BE2C (cell line): ENCODE results near the gene ITGAV.

Experiments
- DNase-seq: peaks from one replicate; pipeline ENCODE4 v3.0.0-alpha.2; 2020
- H3K27me3 ChIP-seq: fragments of 250-450 bp; sonication (Bioruptor Pico); 2 replicates; pipeline ENCODE4 v1.5.1; 2020; ENCODE audit warnings: mild to moderate bottlenecking
- H3K36me3 ChIP-seq: fragments of 250-450 bp; sonication (Bioruptor Pico); 2 replicates; pipeline ENCODE4 v1.5.1; 2020; ENCODE audit warnings: mild to moderate bottlenecking
- H3K4me1 ChIP-seq: fragments of 250-450 bp; sonication (Bioruptor Pico); 2 replicates; pipeline ENCODE4 v1.5.1; 2020
- H3K4me3 ChIP-seq: 2 replicates; pipeline ENCODE4 v1.5.1; 2011; ENCODE audit warnings: low read depth, low read length
- H3K9me3 ChIP-seq: fragments of 250-450 bp; sonication (Bioruptor Pico); 2 replicates; pipeline ENCODE4 v1.5.1; 2020
- CTCF ChIP-seq: IDR thresholded peaks from 2 replicates; pipeline ENCODE4 v1.5.1; 2012; ENCODE audit warnings: mild to moderate bottlenecking, low read depth, low read length

The ITGAV gene

GRCh38 chr2:186551323-186552050, 38.4 kb upstream of the ITGAV start:
- Histone ChIP-seq H3K4me1 (no peaks in the 10 kb centered on the region), H3K9me3 (no peaks in the 10 kb centered on the region), H3K27me3 (no peaks in the 10 kb centered on the region), H3K36me3 (no peaks in the 10 kb centered on the region), H3K4me3 (no peak overlapping the region)
- no peak for DNase-seq
- no peak for TF ChIP-seq CTCF

- no peaks in the 10 kb centered on the region for H3K9me3 ChIP-seq
- DNase-seq: no peak
- no peak overlapping the region for H3K4me3 ChIP-seq
- H3K27me3 ChIP-seq: no peaks in the 10 kb centered on the region
- no peaks in the 10 kb centered on the region for H3K4me1 ChIP-seq
- H3K36me3 ChIP-seq: no peaks in the 10 kb centered on the region
- TF ChIP-seq CTCF: no peak
These were observed 35.4 kb upstream of the ITGAV start for GRCh38 chr2:186554429-186554828.

GRCh38 chr2:186554850-186555671, 34.8 kb upstream of the ITGAV start:
- H3K4me1 ChIP-seq: no peaks in the 10 kb centered on the region
- DNase-seq: no peak
- TF ChIP-seq CTCF: no peak
- H3K9me3 ChIP-seq: no peaks in the 10 kb centered on the region
- H3K4me3 ChIP-seq: no peak overlapping the region
- no peaks in the 10 kb centered on the region for H3K36me3 ChIP-seq
- no peaks in the 10 kb centered on the region for H3K27me3 ChIP-seq

GRCh38 chr2:186558512-186559276, 31.2 kb upstream of the ITGAV start:
- Histone ChIP-seq H3K9me3 (no peaks in the 10 kb centered on the region), H3K27me3 (no peaks in the 10 kb centered on the region), H3K36me3 (no peaks in the 10 kb centered on the region), H3K4me1 (no peaks in the 10 kb centered on the region), H3K4me3 (no peak overlapping the region)
- DNase-seq: no peak
- TF ChIP-seq CTCF: no peak

GRCh38 chr2:186559370-186559769, 30.5 kb upstream of the ITGAV start:
- DNase-seq: no peak
- no peaks in the 10 kb centered on the region for H3K36me3 ChIP-seq
- H3K4me1 ChIP-seq: no peaks in the 10 kb centered on the region
- H3K4me3 ChIP-seq: no peak overlapping the region
- TF ChIP-seq CTCF: no peak
- no peaks in the 10 kb centered on the region for H3K27me3 ChIP-seq
- no peaks in the 10 kb centered on the region for H3K9me3 ChIP-seq
